IPS DF 4.7 (cell line): Measurements from ENCODE around the gene TMPRSS3.

Experiments
- DNase-seq: peaks from one replicate; pipeline ENCODE4 v3.0.0-alpha.2; 2013; ENCODE audit warnings: low spot score; ENCODE audit errors: extremely low read depth

Gene TMPRSS3

DNA sequence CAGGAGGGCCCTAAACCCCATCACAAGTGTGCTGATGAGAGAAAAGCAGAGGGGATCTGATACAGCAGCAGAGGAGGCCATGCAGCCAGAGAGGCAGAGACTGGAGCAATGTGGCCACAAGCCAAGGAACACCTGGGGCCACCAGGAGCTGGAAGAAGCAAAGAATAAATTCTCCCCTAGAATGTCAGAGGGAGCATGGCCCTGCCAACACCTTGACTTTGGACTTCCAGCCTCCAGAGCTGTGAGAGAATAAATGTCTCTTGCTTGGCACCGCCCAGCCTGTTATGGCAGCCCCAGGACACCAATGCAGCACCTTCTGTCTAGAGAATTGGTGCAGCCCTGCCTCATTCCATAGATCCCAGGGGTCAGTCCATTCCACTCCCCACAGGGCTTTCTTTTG lies 33.2 kb upstream of the TMPRSS3 start:
- DNase-seq: no peak

DNA sequence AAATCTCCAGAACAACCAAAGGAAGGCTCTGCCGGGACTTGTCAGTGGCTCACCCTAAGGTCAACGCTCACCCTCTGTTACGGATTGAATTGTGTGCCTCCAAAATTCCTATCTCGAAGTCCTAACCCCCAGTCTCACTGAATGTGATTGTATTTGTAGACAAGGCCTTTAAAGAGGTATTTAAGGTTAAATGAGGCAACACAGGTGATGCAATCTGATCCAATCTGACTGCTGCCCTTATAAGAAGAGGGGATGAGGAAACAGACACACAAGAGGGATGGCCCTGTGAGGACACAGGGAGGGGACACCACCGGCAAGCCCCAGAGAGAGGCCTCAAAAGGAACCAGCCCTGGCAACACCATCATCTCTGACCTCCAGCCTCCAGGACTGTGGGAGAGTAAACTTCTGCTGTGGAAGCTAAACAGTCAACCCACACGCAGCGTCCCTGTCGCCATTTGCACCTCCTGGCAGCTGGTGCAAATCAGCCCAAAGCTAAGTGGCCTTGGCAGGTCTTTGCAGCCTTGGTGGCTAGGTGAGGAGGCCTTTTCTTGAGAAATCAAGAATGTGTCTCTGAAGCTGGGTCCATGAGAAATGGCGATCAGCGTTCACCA lies 32.1 kb upstream of the TMPRSS3 start:
- no peak for DNase-seq

DNA sequence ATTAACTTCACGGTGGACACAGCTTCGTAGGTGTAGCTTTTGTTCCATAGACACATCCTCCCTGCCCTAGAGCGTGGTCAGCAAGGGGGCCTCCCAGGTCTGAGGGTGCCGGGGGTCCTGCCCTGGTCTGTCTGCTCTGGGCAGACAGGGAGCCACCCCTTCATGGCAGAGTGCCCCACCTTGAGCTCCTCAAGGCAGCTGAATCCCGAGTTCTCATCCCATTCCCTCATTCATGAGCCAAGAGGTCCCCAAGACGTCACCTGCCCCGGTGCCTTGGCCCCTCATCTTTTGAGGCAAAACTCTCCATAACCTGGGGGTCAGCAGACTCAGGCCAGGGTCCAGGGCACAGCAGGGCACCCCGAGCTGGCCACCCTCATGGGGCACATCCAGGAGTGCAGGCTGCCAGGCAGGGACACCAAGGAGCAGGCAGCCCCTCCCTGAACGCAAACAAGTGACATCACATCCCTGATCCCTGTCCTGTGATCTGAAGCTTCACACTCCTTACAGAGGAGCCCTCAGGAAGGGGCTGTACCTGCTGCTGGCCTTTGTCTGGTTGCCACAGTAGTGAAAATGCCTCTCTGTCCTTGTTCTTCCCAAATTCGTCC lies 31.1 kb upstream of the TMPRSS3 start:
- DNase-seq: no peak

DNA sequence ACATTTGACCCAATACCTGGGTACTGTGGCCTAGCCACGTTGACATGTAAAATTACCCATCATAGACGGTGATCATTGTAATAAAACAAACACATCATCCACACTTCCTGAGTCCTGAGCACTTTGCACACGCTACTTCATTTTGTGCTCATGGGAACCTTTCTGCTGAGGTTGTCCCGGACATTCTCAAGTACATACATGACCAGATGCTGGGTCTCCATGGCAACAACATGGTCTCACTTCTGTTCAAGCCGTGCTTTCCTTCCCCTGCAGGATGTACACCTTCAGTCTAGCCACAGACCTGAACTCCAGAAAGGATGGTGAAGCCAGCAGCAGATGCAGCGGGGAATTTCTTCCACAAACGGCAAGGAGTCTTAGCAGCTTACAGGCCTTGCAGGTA lies 30.6 kb upstream of the TMPRSS3 start:
- no peak for DNase-seq

DNA sequence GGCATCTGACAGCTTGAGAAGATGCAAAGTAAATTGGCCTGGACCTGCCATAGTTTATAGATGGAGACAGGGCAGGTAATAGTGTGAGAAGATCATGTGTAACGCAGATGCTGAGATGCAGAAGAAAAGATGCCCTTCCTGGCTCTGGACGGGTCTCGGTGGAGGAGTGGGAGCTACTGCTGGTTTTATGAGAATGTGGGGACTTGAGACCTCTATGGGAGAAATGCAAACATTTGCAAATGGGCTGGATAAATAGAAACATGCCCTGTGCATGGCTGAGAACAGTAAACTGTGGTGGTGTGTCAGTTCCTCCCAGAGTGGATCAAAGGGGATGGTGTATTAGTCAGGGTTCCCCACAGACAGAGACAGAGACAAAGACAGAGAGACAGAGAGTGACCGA lies 29.7 kb upstream of the TMPRSS3 start:
- DNase-seq: no peak

DNA sequence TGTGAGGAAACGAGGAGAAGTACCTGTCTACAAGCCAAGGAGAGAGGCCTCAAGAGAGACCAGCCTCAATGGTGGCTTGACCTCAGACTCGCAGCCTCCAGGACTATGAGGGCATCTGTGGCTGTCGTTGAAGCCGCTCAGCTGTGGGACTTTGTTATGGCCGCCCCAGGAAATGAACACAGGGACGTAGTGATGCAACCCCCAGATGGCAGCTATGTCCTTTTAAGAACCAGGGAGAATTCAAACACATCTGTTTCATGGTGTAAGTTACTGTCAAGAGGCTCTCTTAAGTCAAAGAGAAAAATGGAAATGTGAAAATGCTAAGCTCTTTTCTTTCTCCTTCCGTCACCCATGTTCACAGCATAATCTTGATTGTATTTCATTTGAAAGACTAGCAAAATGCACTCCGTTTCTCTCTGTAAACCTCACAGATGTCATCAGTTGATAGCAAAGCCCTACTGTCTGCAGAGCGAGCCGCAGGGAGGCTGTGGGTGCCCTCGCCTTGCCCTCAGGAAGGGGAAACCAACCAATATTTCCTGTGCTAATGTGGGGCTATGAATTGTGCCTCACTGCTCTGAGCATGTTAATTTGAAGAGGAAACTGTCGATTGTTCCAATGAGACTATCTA lies 29.2 kb upstream of the TMPRSS3 start:
- DNase-seq: no peak

DNA sequence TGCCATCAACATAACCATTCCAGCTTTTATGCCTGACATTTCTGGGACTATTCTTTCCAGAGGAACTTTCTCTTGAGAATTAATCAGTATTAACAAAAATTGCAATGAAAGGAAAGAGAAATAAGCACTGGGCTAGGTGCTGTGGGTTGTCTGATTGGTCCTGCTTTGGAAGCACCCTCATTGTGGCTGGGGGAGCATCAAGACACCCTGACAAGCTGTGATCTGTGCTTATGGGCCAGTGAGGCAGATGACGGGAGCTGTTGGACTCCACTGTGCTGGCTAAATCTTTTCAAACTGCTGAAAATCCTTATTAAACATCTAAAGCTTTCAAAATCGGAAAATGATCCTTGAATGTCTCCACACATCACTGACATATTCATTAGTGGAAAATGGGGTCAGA lies 27.8 kb upstream of the TMPRSS3 start:
- no peak for DNase-seq

DNA sequence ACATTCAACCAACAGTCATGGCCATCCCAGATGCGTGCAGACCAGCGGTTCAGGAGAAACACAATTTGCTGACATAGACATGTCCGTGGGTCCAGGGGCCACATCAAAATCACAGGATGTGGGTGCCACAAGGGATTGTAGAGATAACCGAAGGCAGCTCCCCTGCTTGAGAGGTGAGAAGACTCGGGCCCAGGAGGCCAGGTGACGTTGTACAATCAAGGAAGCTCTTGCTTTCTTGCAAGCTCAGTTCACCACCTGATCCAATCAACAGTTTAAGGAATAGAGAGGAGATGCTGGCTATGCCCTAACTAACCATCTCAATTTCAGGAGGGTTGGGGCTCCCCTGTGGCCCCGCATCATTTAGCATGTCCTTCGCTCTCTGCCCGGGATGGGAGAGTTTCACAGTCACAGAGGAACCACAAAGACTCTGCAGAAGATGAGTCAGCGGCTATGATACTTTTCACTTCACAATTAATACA lies 27.4 kb upstream of the TMPRSS3 start:
- no peak for DNase-seq

DNA sequence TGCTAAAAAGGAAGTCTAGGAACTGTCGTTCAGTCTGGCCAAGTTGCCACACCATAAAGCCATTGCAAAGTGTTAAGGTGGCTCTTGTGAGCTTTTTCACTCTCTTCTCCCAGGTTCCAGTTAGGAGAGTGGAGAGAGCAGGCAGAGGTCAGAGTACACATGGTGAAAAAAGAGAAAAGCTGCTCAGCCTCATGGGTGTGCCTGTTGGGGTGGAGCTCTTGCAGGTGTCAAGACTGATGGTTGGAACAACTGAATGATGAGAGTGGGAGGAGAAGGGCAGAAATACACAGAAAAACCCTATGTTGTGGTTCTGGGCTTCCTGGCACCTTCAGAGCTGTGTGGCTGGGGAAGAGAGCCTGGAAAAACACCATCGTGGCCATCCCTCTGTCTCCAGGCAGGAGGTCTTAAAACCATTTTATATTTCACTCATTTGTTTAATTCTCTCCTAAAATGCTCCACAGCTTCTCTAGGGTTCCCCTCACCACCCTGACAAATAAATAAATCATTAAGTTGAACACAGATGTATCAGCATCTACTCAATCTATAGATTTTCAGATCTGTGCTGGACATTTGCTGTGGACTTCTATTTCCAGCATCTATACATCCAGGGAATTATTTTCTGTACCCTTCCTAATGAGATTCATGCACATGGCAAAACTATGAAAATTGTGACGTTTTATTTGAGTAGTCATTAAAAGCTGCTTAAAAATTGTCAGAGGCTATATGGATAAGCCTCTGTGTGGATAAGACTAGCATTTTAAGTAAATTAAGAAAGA lies 25.4 kb upstream of the TMPRSS3 start:
- no peak for DNase-seq

DNA sequence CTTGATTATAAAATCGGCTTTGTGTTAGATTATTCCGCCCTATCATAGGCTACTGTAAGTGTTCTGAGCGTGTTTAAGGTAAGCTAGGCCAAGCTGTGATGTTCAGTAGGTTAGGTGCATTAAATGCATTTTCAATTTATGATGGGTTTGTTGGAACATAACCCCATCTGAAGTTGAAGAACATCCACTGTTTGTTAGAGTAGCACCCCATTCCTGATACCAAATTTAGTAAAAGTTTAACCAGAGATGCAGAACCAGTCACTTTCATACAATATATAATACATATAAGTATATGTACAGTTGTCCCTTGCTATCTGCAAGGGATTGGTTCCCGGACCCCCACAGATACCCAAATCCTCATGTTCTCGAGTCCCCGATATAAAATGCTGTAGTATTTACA lies 24.0 kb upstream of the TMPRSS3 start:
- DNase-seq: no peak

DNA sequence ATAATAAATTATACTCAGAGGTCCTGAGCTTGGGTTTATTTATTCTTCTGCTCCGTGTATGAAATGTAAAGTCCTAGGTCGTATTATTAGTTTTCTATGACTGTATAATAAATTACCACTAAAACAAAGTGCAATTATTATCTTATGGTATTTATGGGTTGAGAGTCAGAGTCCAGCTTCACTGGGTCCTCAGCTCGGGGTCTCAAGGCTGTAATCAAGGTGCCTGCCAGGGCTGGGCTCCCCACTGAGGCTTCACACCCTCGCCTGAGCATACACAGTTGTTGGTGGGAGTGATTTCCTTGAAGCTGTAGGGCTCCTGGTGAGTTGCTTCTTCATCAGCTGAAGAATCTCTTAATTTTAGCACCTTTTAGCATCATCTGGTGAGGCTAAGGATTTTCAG lies 23.0 kb upstream of the TMPRSS3 start:
- DNase-seq: no peak

DNA sequence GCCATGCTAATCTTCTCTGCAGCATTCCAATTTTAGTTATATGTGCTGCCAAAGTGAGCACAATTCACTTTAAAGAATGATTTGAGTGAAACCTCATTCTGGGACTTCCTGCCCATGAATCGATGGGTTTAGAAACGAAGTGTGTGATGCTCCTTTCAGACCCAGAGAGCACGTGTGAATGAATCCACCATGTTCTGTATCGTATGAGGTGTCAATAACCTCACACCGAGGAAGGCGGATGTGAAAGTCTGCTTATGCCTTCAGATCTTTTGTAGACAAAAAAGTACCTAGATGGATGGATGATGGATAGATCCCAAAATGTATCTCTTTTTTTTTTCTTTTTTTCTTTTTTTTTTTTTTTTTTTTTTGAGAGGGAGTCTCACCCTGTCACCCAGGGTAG lies 21.7 kb upstream of the TMPRSS3 start:
- DNase-seq: no peak

DNA sequence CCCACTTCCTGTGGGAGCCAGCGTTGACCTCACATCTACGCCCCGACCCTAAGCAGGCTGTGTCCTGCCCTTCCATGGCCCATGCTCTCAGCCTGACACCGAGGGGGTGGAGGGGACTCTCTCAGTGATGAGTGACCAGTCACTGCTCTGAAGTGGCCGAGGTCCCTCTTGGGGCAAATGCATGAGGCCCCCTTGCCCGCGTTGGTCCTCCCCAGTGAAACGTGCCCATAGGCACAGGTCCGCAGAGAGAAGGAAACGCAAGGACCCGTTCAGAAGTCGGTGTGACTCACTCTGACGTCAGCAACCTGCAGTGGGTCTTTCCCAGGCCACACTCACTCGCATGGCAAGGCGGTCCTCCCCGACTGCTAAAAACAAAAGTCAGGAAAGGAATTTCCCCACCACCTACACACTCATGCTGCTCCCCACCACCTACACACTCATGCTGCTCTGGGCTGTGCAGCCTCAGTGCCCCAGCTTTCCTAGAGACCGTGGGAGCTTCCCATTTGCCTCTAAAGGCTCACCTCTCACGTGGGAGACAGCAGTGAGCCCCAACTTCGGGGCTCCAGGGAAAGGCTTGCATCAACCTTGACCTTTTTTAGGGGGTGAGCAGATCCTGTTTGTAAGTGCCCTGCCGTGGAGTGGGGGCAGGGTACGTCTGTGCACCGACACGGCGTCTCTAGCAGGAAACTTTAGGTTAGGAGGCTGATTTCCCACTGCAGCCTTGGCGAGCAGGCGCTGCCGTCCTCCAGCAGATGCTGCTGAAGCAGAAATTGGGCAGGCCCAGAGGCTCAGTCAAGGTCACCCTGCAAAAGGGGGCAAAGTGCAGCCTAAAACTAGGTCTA lies 19.3 kb upstream of the TMPRSS3 start:
- no peak for DNase-seq

DNA sequence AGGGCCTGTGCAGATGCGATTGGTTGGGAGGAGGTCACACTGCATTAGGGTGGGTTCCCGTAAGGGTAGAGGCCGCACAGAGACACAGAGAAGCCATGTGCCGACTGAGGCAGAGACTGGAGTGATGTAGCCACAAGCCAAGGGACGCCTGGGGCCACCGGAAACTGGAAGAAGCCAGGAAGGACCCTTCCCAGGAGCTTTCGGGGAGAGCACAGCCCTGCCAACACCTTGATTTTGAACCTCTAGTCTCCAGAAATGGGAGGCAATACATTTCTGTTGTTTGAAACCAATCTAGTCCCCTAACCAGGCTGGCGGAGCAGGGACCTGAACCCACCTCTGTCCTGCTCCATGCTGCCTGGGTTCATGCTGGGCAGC lies 18.7 kb upstream of the TMPRSS3 start:
- no peak for DNase-seq

DNA sequence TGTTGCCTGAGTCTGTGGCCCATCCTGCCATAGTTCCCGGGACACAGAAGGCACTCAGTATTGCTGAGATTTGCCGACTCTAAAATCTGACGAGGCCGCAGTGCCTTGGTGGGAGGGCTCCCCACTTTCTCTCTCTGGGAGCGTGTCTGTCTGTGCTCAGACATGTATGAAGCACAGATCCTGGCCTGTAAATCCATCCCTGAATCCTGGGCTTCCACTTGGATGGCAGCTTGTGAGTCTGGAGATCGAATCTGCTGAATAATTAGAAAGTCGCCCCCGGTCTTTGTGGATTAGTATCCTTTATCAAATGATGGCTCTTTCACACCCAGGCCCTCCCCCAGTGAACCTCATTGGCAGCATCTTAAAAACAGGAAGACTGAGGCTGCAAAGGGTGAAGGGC lies 18.2 kb upstream of the TMPRSS3 start:
- no peak for DNase-seq

DNA sequence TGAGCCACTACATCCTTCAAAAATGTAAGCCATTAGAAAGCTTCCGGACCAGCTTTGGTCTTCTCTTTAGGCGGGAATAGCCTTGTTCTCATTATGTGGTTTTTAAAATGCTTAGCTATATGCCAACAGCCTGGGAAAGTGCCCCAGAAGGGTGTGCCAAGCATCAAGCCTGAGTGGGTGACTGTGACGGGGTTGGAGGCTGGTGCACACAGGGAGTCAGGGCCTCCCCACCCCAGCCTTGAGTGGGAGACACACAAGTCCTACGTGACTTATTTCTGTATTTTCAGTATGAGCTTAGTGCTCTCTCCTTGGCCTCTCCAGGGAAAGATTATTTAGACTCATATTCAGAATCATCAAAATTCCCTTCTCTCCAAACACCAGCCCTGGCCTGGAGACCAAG lies 17.6 kb upstream of the TMPRSS3 start:
- no peak for DNase-seq

DNA sequence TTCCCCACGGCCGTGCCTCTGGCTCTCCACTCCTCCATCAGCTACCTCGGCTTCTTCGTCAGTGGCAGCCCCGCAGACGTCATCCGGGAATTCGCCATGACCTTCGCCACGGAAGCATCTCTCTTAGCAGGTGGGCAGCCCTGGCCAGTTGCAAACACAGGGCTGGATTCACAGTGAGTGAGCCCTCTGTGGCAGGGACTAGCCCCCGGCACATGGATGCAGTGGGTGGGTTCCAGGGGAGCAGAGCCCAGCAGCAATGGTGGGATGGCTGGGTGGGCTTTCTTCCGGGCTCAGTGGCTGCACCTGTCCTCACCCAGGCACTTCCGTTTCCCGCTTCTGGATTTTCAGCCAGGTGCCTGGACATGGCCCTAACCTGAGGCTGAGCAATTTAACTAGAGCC lies 17.2 kb upstream of the TMPRSS3 start:
- DNase-seq: no peak

DNA sequence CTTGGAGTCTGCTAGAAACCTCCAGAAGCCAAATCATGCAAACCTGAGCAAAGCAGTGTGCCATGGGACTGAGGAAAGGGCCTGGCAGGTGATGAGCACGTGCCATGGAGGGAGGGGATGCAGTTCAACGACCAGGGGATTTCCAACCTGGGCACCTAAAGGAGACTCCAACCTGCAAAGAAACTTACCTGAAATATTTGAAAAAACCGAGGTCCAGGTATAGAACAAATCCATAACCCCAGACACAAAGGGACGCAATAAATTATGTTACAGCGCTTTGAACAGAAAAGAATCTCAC lies 16.7 kb upstream of the TMPRSS3 start:
- no peak for DNase-seq

DNA sequence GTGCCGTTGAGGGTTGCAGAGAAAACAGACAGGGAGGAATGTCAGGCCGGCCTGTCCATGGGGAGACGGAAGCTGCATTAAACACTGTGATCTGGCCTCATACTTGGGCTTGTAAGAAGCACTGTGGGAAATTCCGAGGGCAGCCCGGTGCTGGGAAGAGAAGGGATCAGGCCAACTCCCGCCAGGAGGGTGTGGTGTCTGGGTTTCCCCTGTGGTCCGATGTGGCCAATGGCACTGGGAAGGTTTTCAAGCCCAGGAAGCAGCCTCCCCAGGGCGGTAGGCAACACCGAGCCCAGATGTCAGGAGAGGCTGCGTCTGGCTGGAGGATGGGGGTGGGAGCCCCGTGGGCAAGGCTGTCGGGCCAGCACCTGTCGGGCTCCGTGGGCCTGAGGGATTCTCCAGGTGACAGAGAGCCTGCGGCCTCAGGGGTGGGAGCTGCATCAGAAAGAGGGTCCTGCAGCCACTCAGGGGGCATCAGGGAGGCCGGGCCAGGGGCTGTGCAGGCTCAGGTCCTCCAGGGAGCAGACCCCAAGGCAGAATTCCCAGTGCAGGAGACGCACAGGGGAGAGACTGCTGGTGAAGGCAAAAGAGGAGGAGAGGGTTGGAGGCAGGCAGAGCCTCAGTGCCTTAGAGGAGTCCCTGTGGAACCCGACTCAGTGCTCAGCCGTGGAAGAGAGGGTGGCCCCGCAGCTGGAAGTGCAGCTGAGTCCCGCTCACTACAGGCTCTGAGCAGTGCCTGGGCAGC lies 16.2 kb upstream of the TMPRSS3 start:
- DNase-seq: no peak

DNA sequence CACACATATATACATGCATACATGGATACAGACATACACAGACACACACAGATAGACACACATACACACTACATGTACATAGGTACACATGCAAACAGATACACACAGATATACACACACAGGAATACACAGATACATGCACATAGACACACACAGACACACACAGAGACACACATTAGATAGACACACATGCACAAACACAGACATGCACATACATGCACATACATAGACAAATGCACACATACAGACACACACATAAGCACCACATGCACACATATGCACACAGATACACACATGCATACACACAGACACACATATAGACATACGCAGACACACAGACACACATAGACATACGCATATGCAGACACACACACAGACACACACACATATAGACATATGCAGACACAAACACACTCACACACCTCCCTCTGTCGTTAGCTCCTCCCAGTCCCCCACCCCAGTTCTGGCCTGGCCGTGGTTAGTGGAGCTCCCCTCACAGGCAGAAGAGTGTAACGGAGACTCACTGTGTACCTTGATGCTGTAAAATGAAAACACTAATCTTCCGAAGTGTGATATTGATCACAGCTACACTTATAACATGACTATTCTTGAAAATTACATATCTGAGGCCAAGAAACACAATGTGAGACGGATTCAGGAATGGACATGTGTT lies 15.5 kb upstream of the TMPRSS3 start:
- no peak for DNase-seq
